HG02840 (cell line): Measurements from ENCODE around the gene PNMA8B.
"Not testable (repeated sequence)": the region's sequence is repeated elsewhere in the genome, so short reads cannot be mapped to it uniquely, and the experiment has no call there.

Source experiments
- ATAC-seq: cut with Tn5 transposase; IDR thresholded peaks from one replicate; pipeline ENCODE4 v1.9.1; 2021; ENCODE audit warnings: mild to moderate bottlenecking, moderate library complexity, moderate number of reproducible peaks; ENCODE audit not compliant: unreplicated experiment, low FRiP score

The PNMA8B gene

GRCh38 chr19:46495786-46496099 is at the start of gene PNMA8B:
PNMA8B (minus strand) TSS chr19:46495867; CDS start chr19:46495465, 402 bp downstream.
- no peak for ATAC-seq

DNA sequence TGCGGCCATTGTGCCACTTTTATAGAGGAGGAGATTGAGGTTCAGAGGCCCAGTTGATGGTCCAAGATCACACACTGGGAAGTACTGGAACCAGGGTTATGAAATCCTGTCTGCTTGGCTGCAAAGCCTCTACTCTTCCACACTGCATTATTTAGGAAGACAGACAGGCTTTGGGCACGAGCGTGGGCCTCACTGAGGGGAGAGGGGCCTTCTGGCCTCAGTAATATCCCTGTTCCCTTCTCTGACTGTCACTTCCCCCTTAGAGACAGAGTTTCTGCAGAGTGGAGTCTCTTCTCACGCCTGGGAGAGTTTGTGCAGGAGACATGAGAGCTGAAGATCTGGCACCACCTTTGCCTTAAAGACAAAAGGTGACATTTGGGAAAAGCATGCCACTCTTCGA is 49.0 kb upstream of the PNMA8B start:
- no peak for ATAC-seq

DNA sequence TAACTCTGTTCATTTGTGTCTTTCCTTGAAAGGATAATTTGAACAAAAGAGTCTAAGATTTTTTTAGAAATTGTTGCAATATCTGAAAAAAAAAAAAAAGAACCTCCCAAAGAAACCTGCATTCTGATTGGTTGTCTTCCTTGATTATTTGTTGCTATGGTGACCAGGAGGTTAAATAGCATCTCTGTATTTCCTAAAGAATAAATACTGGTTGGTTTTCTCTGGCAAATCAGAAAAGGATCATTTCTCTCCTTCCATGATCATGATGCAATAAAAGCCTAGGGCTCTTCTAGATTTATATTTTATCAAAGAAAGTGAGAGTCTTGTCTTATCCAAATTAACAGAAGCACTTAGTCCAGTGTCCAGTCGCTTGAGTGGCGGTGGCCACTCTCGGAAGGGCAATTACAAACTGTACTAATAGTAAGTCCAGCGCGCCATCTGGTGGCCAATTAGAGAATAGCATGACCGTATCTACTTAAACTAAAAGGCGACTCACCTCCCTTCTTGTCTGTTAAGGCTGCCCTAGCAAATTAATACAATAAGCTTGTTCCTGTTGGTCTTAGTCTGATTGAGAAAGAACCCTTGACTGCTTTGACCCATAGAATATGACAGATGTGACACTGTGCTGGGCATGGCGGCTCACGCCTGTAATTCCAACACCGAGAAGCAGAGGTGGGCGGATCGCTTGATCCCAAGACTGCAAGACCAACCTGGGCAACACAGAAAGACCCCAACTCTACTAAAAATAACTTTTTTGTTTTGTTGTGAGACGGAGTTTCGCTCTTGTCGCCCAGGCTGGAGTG is 47.0 kb upstream of the PNMA8B start:
- no peak for ATAC-seq

DNA sequence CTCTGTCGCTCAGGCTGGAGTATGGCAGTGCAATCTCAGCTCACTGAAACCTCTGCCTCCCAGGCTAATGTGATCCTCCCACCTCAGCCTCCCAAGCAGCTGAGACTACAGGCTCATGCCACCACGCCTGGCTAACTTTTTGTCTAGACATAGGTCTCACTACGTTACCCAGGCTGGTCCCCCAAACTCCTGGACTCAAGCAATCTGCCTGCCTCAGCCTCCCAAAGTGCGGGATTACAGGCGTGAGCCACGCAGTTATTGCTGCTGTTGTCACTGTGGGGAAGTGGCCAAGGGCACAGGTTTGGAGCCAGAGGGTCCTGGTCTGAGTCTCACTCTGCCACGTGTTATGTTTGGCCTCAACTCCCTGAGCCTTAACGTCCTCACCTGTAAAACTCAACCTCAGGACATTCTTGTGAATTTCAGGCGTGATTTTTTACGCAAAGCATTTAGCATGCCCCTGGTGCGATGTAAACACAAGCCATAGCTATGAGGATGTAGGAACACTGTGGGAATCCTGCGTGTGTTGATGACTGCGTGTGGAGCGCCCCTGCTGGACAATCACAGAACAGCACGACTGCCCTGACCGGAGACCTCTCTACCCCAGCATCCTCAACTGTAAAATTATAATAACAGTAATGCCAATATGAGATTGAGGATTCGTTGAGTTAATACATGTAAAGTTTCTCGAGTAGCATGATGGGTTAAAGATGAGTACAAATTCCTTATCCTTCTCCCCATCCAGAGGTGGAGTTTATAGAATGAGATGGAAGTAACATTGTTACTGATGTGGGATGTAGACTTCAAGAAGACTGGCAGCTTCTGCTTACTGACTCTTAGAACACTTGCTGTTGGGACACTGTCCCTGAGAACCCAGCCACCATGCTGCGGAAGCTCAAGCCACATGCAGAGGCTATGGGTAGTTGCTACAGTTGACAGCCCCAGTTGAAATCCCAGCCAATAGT is 41.8 kb upstream of the PNMA8B start:
- no peak for ATAC-seq

DNA sequence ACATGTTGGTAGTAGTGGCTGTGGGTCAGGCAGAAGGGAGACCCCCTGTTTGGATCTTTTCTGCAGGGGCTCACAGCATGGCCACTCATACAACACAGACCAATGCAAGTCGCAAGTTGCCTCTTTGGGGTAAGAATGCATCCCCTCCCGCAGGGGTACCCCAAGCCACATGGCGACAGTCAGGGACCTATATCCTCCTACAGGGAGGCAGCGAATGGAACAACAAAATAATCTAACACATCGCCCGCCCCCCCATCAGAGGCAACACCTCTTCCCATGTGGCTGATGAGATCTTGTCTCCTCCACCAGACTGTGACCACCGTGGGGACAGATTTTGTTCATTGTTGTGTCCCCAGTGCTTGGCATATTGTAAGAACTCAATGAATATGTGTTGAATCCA is 40.7 kb upstream of the PNMA8B start:
- no peak for ATAC-seq

DNA sequence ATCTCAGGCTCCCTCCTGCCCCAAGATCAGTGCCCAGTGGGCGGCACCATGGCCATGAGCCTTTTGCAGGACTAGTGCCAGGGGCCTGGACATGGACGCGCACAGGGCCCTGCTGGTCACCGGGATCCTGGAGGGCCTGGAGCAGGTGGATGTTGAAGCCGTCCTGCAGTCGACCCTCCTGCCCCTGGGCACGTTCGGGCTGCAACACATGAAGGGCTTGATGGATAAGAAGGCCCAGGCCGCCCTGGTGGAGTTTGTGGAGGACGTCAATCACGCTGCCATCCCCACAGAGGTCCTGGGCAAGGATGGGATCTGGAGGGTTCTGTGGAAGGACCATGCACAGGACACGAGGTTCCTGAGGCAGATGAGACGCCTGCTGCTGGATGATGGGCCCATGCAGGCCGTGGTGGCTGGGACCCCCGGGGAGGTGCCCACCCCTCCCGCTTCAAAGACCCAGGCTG is 38.0 kb upstream of the PNMA8B start:
- ATAC-seq: no peak

GRCh38 chr19:46533078-46533620 is 37.5 kb upstream of the PNMA8B start:
- no peak for ATAC-seq

- ATAC-seq: no peak
Measured at GRCh38 chr19:46530636-46531035, 35.0 kb upstream of the PNMA8B start.

GRCh38 chr19:46529622-46530451 is 34.2 kb upstream of the PNMA8B start:
- ATAC-seq: no peak

GRCh38 chr19:46528601-46529590 is 33.2 kb upstream of the PNMA8B start:
- ATAC-seq: no peak

DNA sequence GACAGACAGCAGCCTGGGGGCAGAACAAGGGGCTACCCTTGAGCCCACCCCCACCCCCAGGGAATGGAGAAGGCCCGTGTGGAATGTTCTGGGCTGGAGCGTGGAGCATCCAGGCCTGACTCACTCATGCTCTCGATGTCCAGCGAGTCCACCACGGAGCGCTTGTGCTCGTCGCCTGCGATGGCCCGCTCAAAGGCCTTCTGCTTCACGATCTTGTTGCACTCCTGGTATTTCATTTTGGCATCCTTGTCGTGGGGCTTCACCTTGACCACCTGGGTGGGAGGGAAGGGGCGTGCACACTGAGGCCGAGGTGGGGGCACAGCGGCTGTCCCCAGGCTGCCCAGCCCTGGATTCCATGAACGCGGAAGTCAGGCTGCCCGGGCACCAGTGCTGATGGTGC is 31.1 kb upstream of the PNMA8B start:
- not testable (repeated sequence) for ATAC-seq

DNA sequence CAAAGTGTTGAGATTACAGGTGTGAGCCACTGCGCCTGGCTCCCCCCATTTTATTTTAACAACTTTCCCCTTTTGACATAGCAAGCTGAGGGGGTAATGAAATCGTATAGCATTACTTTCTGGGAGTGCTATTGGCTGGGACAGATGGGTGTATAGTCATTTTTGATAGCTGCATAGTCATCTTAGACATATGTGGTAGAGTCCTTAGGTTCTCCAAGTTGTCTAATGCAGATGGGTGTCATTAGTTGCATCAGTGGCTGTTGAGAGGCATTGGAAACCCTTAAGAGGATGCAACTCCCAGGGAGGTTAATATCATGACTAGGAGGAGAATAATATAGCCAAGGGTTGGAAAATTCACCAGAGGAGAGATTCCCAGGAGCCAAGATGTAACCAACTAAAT is 28.6 kb upstream of the PNMA8B start:
- no peak for ATAC-seq

- ATAC-seq: not testable (repeated sequence)
Measured at GRCh38 chr19:46522988-46523387, 27.3 kb upstream of the PNMA8B start.

DNA sequence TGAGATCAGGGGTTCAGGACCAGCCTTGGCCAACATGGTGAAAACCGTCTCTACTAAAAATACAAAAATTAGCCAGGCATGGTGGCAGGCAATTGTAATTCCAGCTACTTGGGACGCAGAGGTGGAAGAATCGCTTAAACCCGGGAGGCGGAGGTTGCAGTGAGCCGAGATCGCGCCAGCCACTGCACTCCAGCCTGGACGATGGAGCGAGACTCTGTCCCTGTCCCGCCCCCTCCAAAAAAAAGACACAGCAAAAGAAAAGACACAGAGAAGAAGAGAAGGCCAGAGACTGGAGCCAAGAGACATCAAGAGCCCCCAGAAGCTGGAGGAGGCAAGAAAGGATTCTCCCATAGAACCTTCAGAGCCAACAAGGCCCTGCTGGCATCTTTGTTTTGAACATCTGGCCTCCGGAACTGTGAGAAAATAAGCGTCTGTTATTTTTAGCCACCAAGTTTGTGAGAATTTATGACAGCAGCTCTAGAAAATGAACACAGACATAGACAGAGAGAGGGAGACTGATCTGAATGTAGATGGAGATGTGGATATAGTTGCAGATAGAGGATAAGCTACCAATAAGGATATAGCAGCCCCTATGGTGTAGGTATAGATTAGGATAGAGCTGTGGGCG is 25.7 kb upstream of the PNMA8B start:
- no peak for ATAC-seq

- ATAC-seq: no peak
Measured at GRCh38 chr19:46520616-46521015, 24.9 kb upstream of the PNMA8B start.

DNA sequence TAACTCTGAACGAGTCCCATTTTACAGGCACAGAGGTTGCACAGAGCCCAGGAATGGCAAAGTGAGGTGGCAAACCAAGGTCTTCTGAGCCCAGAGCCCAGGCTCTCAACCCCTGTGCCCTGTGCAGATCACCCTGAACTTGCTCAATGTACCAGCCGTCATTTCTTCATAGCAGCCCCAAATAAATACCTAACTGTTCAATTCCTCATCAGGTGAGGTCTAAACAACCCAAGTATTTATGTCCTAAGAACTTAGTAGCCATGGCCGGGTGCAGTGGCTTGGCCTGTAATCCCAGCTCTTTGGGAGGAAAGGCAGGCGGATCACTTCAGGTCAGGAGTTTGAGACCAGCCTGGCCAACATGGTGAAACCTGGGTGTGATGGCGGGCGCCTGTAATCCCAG is 21.8 kb upstream of the PNMA8B start:
- no peak for ATAC-seq

DNA sequence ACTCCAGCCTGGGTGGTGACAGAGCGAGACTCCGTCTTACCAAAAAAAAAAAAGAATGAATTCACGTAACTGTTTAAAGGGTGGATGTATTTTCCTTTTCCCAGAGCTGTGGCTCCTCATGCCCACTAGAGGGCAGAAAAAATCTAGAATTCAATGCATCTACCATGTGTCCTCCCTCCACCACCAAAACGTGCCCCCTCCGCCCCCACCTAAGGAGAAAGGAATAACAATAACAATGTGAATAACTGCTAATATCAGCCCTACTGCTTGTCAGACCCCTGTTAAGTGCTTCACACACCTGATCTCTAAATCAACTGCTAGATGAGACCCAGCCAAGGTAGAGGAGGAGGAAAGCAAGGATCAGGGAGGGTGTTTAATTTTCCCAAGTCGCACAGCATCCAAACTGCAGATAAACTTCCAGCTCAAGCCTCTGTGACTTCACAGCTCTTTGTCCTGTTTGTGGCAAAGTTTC is 20.2 kb upstream of the PNMA8B start:
- no peak for ATAC-seq

DNA sequence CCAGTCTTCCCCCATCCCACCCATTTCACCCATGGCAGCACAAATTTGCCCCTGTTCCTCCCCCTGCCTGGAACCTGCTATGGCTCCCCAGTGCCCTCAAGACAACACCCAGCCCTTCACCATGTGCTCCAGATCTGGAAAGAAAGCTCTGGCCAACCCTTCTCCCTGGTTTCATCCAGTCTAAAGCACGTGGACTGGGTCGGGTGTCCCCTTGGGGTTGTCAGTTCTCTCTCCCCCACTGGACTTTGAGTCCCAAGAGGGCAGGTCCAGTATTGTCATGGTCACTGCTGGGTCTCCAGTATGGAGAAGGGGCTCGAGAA is 19.6 kb upstream of the PNMA8B start:
- no peak for ATAC-seq
